GM18907 (cell line): ENCODE data around the gene TBC1D1.
"Not testable (repeated sequence)": the region's sequence is repeated elsewhere in the genome, so short reads cannot be mapped to it uniquely, and the experiment has no call there.

Experiments used
- ATAC-seq: cut with Tn5 transposase; IDR thresholded peaks from one replicate; pipeline ENCODE4 v1.9.1; 2021; ENCODE audit warnings: mild to moderate bottlenecking, moderate library complexity; ENCODE audit not compliant: unreplicated experiment

The TBC1D1 gene

GRCh38 chr4:37960098-37960497 lies 69.2 kb downstream of the TBC1D1 start, which contains the start of gene PTTG2:
TSS of gene PTTG2 (plus strand) at chr4:37960398. CDS start at chr4:37960435, 37 bp downstream.
- no peak for ATAC-seq

DNA sequence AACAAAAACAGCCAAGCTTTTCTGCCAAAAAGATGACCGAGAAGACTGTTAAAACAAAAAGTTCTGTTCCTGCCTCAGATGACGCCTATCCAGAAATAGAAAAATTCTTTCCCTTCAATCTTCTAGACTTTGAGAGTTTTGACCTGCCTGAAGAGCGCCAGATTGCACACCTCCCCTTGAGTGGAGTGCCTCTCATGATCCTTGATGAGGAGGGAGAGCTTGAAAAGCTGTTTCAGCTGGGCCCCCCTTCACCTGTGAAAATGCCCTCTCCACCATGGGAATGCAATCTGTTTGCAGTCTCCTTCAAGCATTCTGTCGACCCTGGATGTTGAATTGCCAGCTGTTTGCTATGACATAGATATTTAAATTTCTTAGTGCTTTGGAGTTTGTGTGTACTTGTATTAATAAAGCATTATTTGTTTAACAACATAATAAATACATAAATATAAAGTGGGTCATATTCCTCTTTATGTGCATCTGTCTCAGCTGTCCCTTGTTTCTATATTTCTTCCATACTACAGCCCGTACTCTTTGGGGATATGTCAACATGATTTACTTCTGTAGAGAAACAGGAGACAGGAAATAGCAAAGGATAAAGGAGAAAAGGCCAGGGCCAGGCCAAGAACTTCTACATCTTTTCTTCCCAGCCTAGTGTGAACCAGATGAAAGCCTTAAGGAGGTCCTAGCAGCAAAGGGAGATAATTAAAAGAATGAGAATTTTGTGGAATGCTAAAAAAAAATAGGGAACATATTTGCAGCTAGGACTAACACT lies 70.0 kb downstream of the TBC1D1 start:
- ATAC-seq, result no peak

DNA sequence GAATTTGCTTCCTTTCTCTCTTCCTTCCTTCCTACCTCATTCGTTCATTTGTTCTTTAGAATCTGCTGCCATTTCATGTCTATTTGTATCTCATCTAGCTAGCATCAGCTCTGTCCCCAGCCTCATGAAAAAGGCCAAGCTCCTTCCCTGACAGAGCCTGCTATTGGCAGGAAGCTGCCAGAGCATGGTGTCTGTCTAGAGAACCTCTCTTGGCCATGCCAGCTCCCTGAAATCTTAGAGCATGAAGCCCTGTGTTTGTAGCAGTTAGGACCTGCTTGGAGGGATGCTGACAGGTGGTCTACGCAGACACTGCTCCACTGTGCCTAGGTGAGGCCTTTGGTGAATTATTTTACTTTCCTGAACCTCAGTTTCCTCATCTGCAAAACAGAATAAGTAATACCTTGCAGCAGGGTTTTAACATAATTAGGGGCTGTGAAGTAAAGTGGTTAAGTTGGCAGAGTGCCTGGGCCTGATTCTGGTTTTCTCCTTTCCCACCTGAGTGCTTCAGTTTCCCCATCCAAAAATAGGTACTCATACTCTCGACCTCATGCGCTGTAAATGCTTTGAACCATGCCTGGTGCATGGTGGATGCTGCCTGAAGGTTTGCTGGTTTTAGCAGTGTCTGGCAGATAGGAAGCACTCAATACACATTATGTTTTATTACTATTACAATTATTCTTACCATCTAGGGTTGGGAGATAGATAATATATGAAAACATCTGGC lies 74.0 kb downstream of the TBC1D1 start:
- ATAC-seq, result peak; percentile 60

- no peak for ATAC-seq
Observed at GRCh38 chr4:37966044-37966443, 75.2 kb downstream of the TBC1D1 start.

DNA sequence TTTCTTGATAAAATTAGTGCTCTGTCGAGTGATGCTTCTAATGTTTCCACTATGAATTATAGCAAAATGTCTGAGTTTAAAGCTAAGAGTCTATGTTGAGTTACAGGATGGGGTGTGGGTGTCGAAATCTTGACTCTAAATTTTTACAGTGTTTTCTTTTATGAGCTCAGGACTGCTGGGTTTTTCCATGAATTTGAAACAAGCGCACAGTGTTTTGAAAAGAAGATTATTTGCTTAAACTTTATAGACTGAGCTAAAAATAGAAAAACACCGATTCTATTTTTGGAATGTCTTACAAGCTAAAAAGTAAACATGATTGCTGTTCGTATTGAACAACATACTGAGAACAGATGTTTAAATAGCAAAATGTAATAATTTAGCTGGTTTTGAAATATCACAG lies 76.9 kb downstream of the TBC1D1 start:
- ATAC-seq, result no peak

DNA sequence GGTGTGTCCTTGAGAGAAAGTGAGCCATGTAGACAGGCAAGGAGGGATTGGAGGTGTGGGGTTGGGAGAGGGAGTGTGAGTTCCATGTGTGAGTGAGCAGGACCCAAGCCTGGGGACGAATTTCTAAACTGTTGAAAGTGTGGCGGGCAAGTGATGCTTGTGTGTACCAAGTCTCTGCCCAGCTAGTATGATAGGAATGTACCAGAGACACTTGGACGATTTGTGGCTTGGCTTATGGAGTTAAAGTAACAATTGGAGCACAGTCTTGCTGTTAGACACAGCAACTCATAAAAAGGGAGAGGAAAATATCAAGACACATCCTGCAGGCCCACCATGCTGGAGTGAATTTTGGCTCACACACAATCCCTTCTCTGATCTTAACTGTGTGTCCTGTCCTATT lies 77.9 kb downstream of the TBC1D1 start:
- ATAC-seq, result no peak

GRCh38 chr4:37970702-37971101 lies 79.8 kb downstream of the TBC1D1 start:
- ATAC-seq, result peak; percentile 70

DNA sequence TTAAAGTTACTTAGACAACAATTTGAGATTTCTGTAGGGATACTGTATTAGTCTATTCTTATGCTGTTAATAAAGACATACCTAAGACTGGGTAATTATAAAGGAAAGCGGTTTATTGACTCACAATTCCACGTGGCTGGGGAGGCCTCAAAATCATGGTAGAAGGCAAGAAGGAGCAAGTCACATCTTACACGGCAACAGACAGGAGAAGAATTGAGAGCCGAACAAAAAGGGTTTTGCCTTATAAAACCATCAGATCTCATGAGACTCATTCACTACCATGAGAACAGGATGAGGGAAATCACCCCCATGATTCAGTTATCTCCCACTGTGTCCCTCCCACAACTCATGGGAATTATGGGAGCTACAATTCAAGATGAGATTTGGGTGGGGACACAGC lies 80.3 kb downstream of the TBC1D1 start:
- ATAC-seq, result no peak

DNA sequence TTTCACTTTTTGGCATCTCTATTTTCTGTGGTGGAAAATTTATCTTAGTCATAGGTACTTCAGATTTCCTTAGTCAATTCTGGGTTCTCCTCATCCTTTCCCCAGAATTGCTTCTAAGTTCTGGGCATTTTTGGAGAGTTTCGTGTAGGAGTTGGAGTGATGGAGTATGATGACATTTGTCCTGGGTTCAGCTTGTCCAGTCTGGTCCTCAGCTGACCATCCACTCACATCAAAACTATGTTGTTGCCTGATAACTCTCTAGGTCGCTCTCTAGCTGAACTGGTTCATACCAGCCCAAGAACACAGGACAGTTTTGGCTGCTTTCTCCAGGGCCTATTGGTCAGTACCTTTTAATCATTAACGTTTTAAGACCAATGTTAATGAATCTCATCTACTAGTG lies 82.6 kb downstream of the TBC1D1 start:
- no peak for ATAC-seq

- not testable (repeated sequence) for ATAC-seq
Observed at GRCh38 chr4:37975321-37975822, 84.5 kb downstream of the TBC1D1 start.

- ATAC-seq, result no peak
Observed at GRCh38 chr4:37976507-37976906, 85.6 kb downstream of the TBC1D1 start.

- peak; percentile 79 for ATAC-seq
Observed at GRCh38 chr4:37976991-37977470, 86.1 kb downstream of the TBC1D1 start.

DNA sequence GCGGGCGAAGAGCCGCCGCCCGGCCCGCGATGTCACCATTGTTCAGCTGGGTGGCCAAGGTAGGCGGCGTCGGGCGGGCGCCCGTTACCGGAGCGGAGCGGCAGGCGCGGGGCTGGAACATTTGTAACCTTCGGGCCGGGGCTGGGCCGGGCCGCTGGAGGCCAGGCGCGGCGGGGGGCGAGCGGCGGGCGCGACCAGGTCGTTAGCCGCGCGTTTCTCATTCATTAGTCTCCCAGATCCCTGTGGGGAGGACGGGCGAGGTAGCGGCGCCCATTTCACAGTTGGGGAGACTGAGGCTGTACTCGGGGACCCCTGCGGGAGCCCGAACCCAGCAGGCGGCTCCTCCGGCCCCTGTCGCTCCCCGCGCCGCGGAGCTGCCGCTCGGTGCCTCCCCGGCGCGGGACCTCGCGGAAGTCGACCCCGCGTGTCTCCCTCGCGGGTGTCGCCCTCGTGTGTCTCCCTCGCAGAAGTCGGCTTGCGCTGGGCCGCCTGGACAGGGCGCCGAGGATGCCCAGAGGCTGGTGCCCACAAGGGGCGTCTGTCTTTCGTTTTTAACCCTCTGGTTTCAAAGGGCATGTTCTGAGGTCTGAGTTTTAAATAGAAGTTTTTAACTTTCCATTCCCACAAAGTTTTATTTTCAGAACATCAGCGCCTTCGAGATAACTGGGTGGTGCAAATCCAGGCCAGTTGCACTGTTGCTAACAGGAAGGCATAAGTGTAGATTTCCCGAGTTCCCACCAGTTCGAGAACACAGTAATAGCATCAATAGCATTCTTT lies 86.8 kb downstream of the TBC1D1 start:
- ATAC-seq, result peak; percentile 66

DNA sequence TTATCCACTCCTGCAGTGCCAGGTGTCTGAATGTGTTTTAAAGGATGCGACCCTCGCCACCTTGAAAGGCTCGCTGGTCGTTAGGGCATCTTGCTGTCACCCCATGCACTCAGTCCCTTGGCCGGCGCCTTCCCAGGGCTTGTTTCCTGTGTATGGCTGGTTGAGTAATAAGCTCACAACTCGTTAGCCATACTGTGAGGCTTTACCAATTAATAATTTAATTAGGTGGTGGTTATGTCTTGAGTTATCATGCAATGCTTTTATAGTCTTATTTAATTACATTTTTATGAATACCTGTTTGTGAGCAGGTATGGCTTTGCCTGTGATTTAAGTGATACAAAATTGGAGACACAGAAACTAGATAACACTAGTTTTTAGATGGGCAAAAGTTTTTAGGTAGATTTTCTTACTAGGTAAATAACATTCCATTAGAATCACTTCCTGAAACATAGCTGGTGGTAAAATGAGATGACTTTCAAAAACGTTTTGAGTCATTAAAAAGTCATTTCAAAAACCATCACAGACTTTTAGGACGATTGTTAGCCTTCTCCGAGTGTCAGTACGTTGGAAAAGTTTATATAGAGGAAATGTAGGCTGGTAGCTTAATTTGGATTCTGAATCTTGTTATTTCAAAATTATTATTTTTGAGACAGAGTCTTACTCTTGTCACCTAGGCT lies 87.5 kb downstream of the TBC1D1 start:
- ATAC-seq, result peak; percentile 45

- ATAC-seq, result no peak
Observed at GRCh38 chr4:37980246-37980645, 89.4 kb downstream of the TBC1D1 start.

GRCh38 chr4:37981425-37981824 lies 90.5 kb downstream of the TBC1D1 start:
- ATAC-seq, result no peak

DNA sequence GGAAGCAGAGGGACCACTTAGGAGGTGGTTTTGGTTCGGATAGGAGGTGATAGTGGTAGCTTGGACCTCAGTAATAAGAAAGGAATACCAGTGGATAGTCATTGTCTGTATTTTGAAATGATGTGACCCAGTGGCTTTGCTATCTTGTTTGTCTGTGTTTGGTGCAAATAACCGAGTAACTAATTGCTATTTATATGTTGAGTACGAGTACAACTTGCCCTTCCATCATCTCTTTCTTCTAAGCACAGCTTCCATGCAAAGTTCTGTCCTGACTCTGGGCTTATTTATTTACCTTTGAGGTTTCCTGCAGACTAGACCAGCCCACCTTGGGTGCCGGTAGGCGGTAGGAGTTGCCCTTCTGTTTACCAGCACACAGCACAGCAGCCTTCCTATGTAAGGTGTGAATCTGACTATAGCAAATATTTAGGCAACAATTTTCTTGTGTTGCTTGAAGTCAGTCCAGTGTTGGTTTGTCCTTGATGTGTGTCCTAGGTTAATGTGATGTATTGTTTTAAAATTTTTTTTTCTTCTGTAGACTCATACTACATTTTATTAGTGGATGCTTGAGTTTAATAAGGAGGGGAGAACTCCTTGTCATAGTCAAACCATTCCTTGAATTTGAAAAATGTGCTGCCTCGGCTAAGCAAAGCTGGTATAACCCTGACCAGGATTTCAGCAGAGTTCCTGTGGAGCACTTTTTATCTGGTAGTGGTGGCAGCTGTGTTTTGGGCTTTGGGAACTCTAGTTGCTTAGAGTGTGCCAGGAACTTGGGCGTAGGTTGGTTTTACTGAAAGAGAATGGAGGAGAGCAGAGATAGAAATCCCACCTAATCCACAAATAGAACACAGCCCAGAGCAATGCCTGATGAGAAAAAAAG lies 91.2 kb downstream of the TBC1D1 start:
- ATAC-seq, result no peak

- no peak for ATAC-seq
Observed at GRCh38 chr4:37982736-37983135, 91.9 kb downstream of the TBC1D1 start.

DNA sequence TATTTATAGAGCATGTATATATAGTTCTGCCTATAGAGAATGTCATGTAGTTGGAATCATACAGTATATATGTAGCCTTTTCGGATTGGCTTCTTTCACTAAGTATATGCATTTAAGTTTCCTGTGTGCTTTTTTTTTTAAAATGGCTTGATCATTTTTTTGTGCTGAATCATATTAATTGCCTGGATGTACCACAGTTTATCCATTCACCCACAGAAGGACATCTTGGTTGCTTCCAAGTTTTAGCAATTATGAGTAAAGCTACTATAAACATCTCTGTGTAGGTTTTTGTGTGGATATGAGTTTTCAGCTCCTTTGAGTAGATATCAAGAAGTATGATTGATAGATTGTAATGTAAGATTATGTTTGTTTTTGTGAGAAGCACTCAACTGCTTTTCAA lies 93.1 kb downstream of the TBC1D1 start:
- ATAC-seq, result no peak
